NCI-H146 treated with DMSO at 0.1 percent for 48 hours (cell line): ENCODE measurements around the gene ISX.
"Not testable (repeated sequence)": the region's sequence is repeated elsewhere in the genome, so short reads cannot be mapped to it uniquely, and the experiment has no call there.

Experiments
- DNase-seq: peaks from one replicate; lab custom pipeline; 2025; ENCODE audit not compliant: unreplicated experiment; lab: John Stamatoyannopoulos, UW

The ISX gene

GRCh38 chr22:35065796-35066218 lies at the start of gene ISX:
TSS of gene ISX (plus strand) at chr22:35066158. CDS start at chr22:35067088, 930 bp downstream.
- DNase-seq: peak; percentile 28

- DNase-seq: no peak
Observed at GRCh38 chr22:35016909-35017308, 49.0 kb upstream of the ISX start.

GRCh38 chr22:35018995-35019394 lies 47.0 kb upstream of the ISX start:
- DNase-seq: no peak

GRCh38 chr22:35020517-35020916 lies 45.4 kb upstream of the ISX start:
- no peak for DNase-seq

GRCh38 chr22:35021161-35021560 lies 44.8 kb upstream of the ISX start:
- peak; percentile 63 for DNase-seq

GRCh38 chr22:35022291-35022690 lies 43.7 kb upstream of the ISX start:
- no peak for DNase-seq

- peak; percentile 13 for DNase-seq
Observed at GRCh38 chr22:35023692-35024363, 42.1 kb upstream of the ISX start.

- no peak for DNase-seq
Observed at GRCh38 chr22:35024364-35024692, 41.6 kb upstream of the ISX start.

GRCh38 chr22:35030112-35030511 lies 35.8 kb upstream of the ISX start:
- DNase-seq: not testable (repeated sequence)

GRCh38 chr22:35032571-35032970 lies 33.4 kb upstream of the ISX start:
- no peak for DNase-seq

GRCh38 chr22:35033635-35034296 lies 32.2 kb upstream of the ISX start:
- no peak for DNase-seq

GRCh38 chr22:35034963-35035362 lies 31.0 kb upstream of the ISX start:
- no peak for DNase-seq

- no peak for DNase-seq
Observed at GRCh38 chr22:35037089-35037488, 28.9 kb upstream of the ISX start.

- DNase-seq: no peak
Observed at GRCh38 chr22:35039625-35040024, 26.3 kb upstream of the ISX start.

- no peak for DNase-seq
Observed at GRCh38 chr22:35043252-35043933, 22.6 kb upstream of the ISX start.

GRCh38 chr22:35043934-35044319 lies 22.0 kb upstream of the ISX start:
- DNase-seq: no peak

- DNase-seq: no peak
Observed at GRCh38 chr22:35044607-35045390, 21.2 kb upstream of the ISX start.

- no peak for DNase-seq
Observed at GRCh38 chr22:35045451-35045850, 20.5 kb upstream of the ISX start.

GRCh38 chr22:35046744-35047462 lies 19.1 kb upstream of the ISX start:
- no peak for DNase-seq

GRCh38 chr22:35050038-35050437 lies 15.9 kb upstream of the ISX start:
- not testable (repeated sequence) for DNase-seq

- DNase-seq: no peak
Observed at GRCh38 chr22:35051013-35051535, 14.9 kb upstream of the ISX start.
